Measurements from ENCODE around the gene KCNC3.
"Not testable (repeated sequence)": the region's sequence is repeated elsewhere in the genome, so short reads cannot be mapped to it uniquely, and the experiment has no call there.

Gene KCNC3

DNA sequence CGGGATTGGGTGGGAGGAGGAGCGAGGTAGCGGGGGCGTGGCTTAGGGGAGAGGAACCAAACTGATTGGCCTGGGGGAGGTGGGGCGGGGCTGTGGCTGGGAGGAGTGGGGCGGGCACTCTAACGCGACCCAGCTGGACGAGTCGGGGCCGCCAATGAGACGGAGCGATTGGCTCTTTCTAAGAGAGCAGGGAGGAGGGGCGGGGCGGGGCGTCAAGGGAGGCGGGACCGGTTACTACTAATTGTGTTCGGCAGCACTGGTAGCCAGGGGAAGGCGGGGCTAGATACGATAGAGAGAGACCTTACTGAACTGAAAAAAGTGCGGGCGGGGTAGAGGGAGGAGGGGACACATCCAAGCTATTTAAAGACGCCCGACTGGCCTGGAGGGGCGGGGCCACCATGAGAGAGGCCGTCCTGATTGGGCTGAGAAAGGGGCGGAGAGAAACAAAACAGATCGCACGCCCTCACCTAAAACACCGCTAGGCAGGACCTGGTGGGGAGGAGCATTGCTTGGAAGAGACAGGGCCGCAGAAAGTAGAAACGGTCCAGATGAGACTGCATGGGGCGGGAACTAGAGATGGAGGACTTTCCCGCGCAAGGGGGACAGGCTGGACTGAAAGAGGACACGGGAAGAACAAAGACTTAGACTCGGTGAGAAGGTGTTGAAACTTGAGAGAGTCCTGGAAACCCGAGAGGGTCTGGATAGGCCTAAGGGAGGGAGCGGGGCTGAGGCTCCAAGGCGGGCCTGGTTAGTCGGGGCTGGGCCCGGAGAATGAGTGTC, at the start of gene KCNC3:
Gene KCNC3 (minus strand): TSS at position 232 of the 780 bp plus-strand sequence. CDS start 295 bp downstream, outside the sequence.
- peak; percentile 99 for DNase-seq

DNA sequence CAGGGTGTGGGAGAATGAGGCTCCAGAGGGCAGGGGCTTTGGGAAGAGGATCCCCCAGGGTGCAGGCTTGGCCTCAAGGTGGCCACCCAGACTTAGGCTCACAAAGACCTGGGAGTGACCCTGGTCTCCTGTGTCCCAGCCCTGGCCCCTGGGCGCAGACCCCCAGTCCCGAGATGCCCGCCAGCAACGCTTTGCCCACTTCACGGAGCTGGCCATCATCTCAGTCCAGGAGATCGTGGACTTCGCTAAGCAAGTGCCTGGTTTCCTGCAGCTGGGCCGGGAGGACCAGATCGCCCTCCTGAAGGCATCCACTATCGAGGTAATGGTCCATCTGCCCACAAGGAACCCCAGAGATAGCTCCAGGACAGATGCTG, 49.7 kb upstream of the KCNC3 start:
- DNase-seq = no peak

DNA sequence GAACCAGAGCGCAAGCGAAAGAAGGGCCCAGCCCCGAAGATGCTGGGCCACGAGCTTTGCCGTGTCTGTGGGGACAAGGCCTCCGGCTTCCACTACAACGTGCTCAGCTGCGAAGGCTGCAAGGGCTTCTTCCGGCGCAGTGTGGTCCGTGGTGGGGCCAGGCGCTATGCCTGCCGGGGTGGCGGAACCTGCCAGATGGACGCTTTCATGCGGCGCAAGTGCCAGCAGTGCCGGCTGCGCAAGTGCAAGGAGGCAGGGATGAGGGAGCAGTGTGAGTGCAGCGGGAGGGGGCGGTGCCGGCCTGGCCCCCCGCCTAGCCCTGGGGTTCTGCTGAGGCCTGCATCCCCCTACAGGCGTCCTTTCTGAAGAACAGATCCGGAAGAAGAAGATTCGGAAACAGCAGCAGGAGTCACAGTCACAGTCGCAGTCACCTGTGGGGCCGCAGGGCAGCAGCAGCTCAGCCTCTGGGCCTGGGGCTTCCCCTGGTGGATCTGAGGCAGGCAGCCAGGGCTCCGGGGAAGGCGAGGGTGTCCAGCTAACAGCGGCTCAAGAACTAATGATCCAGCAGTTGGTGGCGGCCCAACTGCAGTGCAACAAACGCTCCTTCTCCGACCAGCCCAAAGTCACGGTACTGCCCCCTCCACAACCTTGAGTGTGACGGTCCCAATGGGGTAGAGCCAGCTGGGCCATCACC, 49.1 kb upstream of the KCNC3 start:
- no peak for DNase-seq

DNA sequence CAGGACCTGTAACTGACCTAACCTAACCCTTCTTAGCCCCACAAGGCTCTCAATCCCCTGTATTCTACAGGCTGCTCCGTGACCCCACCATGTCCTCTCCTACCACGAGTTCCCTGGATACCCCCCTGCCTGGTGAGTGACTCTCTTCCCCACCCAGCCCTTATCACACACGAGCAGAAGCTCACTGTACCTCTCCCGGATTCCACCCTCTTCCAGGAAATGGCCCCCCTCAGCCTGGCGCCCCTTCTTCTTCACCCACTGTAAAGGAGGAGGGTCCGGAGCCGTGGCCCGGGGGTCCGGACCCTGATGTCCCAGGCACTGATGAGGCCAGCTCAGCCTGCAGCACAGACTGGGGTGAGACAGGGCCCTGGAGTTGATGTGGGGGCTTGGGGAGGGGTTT, 48.3 kb upstream of the KCNC3 start:
- no peak for DNase-seq

DNA sequence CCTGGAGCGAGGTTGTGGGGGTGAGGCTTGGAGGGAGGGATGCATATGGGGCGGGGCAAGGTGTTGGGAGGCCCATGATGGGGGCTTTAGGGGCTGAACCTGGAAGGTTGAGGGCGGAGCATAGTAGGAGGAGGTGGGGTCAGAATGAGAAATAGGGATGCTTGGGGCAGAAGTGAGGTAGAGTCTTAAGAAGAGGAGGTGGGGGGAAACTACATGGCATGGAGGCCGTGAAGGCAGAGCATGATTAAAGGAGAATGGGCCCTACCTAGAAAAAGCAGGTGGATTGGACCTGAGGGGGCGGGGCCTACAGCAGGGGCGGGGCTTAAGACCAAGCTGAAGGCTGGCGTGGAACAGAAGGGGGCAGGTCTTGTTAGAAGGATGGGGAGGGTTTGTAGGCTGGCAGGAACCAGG, 47.9 kb upstream of the KCNC3 start:
- no peak for DNase-seq

DNA sequence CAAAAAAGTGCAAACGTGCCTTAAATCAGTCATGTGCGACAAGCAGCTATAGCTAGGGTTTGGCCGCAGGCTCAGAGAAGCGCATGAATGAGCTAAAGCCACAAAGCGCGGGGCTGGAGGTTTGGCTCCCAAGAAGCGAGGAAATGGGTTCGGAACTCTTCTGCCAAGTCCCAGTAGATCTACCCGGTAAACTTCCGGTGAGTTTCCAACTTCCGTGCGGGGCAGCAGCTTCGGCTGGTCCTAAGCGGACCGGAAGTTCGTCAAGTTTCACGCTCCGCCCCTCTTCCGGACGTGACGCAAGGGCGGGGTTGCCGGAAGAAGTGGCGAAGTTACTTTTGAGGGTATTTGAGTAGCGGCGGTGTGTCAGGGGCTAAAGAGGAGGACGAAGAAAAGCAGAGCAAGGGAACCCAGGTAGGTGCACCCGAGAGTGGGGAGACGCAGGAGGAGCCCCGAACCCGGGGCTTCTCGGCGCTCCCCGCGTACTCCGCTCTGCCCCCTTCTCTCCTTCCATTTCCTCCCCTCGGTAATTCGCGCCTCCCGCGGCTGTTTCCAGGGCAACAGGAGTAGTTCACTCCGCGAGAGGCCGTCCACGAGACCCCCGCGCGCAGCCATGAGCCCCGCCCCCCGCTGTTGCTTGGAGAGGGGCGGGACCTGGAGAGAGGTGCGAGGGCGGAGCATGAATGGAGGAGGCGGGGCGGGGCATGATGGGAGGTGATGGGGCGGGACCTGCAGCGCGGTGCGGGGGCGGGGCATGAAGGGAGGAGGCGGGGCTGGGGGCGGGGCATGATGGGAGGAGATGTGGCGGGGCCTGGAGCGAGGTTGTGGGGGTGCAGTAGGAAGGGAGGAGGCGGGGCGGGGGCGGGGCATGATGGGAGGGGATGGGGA, 47.2 kb upstream of the KCNC3 start, which contains the start of gene NR1H2:
Gene NR1H2 (plus strand): TSS at position 292 of the 885 bp plus-strand sequence. CDS start 1,149 bp downstream, outside the sequence.
- DNase-seq = peak; percentile 59

DNA sequence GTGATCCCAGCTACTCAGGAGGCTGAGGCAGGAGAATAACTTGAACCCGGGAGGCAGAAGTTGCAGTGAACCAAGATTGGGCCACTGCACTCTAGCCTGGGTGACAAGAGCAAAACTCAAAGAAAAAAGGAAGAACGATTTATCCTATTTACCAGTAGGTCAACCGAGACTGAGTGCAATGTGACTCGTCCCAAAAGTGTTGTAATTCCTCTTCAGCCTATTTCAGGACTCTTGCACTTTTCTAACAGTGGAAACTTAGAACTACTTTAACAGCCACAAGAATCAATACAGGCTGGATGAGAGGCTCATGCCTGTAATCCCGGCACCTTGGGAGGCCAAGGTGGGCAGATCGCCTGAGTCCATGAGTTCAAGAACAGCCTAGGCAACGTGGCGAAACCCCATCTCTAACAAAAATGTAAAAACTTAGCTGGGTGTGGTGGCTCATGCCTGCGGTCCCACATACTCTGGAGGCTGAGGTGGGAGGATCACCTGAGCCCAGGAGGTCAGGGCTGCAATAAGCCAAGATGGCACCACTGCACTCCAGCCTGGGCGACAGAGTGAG, 42.8 kb upstream of the KCNC3 start:
- DNase-seq = no peak

DNA sequence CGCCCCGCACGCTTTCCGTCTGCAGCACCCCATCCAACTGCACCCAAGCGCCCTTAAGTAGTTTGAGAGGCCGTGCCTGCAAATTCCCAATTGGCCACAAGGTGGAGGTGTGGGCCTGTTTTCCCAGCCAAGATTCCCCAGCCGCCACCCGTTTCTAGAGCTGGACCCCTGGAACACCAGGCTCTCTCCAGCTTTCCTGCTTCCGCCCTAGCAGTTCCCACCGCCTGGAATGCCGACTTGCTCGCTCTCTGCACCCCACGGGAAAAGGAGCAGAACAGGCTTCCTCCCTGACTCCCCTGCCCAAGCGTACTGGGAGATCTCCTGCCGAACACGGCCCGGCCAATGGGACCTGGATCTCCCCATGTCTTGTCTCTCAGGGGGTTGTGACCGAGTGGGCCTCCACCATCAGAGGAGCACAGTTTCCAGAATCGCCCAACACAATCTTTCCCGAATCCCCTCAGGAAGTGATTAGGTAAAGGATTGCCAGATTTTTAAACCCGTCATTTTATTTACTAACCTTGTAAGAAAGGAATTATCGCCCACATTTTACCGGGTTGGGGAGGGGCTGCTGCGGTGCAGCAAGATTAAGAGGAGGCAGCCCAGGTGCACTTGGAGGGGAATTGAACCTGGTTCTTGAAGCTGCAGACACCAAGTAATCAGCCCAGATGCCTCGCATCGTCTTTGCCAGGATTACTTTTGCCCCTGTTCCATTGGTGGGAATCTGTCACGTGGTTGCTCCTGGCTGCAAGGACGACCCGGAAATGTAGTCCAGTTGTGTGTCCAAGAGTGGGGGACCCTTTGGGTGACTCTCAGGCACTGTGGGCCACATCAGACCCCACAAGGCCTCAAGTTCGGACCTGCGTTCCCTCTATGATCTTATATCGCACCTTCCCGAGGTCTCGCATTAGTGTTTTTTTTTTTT, 39.7 kb upstream of the KCNC3 start:
- DNase-seq = peak; percentile 57

DNA sequence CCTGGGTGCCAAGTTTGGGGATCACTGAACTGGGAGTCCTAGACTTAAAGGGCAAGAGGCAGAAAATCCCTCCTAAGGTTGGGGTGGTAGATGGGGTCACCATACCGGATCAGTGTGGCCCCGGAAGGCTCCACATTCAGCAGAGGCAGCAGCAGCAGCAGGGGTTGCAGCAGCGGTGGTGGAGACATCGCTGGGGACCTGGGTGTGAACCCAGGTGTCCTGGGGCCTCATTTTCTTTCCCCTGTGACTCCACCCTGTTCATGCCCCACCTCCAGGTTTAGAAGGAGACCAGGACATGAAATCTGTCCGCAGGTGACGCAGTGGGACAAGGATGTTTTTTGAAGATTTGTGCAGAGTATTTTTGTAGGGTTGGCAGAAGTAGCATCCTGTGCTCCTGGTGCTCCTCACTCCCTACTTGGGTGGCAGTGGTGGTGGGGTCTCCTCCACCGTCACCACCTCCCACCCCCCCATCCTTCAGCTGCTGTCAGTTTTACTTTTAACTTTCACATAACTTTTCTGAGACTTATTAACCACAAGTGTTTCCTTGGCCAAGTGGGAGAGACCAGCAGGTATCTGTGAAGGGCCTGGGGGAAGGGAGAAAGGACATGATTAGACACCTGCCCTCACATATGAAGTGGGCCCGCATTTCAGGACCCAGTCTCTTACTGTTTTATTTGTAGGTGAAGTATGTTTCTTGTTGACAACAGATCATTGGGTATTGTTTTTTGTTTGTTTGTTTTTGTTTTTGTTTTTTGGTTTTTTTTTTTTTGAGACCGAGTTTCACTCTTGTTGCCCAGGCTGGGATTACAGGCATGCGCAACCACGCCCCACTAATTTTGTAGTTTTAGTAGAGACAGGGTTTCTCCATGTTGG, 36.5 kb upstream of the KCNC3 start, which contains the start of gene NAPSA:
Gene NAPSA (minus strand): TSS at position 206 of the 873 bp plus-strand sequence. CDS start 18 bp downstream, at position 188.
- no peak for DNase-seq

DNA sequence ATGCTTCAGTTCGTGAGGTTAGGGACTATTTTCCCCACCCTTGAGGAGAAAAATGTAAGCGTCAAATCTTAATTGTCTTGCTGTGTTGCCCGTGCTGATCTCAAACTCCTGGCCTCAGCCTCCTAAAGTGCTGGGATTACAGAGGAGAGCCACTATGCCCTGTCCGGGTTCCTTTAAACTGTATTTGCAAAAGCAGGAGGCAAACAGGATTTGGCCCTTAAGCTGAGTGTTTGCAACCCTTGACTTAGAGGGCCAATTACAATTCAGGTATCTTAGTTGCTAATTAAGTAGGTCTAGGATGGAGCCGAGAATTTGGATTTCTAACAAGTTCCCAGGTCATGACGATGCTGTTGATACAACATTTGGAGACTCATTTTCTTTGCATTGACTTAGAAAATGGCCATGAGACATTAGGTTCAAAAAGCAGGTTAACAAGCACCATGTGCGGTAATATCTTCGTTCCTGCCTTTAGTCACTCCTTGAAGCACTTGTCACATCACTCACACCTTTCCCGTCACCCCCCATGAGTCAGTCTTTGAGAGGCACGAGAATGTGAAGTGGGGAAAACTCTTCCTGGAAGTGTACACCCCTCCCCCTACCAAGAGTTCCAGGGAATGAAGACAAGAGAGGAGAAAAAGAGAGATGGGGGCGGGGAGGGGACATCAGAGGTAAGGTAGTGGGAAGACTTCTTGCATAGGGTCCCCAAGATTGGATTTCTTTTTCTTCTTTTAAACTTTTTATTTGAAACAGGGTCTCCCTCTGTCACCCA, 33.7 kb upstream of the KCNC3 start:
- DNase-seq = no peak

DNA sequence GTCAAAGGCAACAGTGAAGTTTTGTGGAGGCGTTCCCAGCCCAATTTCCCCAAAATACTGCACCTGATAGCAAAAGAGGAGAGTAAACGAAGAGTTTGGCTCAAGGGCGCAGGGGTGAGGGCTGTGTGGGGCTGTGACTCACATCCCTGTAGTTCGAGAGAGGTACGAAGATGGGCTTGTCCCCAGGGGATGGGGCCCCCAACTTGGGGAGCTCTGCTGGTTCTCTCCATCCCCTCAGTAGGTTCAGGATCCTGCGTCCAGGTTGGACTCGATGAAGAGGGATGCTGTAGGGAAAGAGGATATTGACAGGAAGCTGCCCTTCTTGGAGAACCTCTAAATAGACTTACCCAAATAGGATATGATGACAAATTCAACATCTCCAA, 32.8 kb upstream of the KCNC3 start:
- no peak for DNase-seq

DNA sequence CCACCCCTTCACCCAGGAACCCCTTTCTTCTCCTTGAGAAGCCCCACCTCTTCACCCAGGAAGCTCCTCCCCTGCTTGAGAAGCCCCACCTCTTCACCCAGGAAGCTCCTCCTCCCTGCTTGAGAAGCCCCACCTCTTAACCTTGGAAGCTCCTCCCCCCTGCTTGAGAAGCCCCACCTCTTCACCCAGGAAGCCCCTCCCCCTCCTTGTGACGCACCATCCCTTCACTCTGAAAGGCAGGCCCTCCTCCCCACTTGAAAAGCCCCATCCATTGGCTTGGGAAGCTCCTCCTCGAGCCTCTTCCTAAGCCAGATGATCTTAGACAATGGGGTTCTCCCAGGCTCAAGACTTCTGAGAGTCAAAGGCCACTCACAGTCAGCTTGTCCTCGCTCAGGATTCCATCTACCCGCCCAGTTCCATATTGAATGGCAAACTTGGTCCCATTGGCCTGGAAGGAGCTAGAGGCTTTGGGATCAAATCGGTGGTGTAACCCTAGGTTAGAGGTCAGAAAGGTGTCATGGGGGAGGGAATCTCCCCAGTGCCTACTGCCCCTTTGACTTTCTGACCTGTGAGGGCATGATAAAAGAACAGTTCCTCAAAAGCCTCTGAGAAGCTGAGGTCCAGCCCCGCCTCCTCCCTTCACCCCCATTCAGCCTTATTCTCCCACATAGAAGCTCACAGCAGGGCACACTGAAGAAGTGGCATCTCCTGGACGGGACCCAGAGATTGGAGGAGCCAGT, 32.3 kb upstream of the KCNC3 start:
- DNase-seq = no peak

DNA sequence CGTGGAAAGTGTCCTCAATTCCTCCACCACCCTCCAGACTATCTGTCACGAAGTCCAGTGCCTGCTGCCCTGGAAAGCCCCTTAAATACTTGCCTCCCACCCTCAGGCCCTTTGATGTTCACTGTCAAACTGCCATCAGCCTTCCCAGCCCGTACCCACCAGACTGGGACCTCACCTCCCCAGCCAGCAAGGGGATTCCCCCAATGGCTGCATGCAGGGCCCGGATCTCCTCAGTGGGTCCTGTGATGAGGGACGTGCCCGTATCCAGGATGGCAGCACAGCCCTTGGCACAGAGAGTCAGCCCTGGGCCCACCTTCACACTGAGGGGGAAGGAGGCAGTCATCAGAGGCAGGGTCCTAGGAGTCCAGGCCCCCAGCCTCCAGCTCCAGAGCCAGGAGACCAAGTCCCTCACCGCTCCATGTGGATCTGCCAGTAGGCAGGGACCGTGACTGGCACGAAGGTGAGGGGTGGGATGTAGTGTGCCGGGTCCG, 30.2 kb upstream of the KCNC3 start:
- DNase-seq = no peak

DNA sequence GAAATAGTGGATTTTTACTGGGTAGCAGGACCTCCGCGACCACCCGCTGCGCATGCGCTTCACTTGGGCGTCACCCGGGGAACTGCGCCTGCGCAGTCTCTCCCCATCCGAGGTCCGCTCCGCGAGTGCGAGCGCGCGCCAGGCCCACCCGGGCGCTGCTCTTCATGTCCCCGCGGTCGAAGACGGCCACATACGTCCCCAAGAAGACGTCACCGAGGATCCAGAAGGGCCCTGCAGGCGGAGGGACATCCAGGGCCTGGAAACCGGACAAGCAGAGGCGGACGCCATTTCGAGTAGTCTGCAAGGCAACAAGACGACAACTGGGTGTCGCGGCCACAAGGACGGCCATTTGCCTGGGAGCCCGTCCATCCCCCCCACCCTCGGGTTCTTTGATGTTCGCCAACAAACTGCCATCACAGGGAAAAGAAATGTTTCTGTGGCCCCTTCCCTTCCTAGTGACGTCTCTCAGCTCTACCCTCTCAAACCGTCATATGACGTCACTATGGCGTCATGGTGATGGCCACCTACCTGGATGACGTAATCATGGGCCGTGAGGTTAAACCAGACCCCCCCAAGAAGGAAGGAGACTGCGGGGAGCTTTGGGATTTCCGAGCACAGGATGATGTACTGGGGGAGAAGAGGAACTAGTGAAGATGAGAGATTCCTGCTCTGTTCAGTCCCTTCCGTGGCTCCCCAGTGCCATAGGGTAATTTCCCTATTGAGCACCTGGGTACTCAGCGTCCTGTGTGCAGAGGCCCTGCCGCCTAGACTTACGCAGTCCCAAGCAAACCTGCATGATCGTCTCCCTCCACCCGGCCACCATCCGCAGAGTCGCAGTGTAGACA, 29.5 kb upstream of the KCNC3 start:
- no peak for DNase-seq

DNA sequence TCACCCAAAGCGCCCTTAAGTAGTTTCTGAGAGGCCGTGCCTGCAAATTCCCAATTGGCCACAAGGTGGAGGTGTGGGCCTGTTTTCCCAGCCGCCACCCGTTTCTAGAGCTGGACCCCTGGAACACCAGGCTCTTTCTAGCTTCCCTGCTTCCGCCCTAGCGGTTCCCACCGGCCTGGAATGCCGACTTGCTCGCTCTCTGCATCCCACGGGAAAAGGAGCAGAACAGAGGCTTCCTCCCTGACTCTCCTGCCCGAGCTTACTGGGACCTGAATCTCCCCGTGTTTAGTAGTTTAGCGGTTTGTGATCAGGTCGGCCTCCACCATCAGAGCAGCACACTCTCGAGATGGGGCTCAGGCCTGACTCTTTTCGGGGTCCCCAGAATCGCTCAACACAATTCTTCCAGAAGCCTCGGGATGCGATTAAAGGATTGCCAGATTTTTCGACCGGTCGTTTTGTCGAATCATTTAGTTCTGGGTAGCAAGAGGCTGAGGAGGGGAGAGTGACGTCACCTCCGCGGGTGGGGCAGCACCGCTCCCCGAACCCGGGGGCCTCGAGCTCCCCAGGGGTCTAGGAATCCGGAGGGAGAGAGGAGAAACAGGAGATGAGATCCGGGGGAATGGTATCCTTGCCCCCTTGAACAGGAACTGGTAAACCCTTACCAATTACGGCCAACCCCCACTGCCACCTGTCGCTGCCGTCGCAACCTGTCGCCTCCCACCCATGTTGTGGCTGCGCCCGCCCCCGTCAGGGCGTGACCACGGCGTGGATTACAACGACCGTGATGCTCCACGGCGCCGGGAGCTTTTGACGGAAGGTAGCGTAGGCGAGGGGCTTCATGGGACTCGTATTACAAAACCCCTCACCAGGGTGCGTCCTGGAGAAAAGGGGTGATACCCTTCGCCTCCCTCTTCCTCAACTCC, 28.3 kb upstream of the KCNC3 start:
- DNase-seq = no peak

DNA sequence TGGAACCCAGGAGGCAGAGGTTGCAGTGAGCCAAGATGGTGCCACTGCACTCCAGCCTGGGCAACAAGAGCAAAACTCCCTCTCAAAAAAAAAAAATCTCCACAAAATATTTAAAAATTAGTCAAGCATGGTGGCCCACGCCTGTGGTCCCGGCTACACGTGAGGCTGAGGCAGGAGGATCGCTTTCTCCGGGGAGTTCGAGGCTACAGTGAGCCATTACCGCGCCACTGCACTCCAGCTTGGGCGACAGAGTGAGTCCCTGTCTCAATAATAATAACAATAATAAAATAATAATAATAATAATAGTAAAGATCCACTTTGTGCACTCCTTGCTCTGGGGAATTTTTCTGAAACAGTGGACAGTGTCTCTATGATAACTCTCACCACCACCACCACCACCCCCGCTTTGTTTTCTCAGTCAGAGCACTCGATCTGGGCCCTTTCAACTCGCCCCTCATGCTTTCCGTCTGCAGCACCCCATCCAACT, 27.6 kb upstream of the KCNC3 start:
- DNase-seq = no peak

DNA sequence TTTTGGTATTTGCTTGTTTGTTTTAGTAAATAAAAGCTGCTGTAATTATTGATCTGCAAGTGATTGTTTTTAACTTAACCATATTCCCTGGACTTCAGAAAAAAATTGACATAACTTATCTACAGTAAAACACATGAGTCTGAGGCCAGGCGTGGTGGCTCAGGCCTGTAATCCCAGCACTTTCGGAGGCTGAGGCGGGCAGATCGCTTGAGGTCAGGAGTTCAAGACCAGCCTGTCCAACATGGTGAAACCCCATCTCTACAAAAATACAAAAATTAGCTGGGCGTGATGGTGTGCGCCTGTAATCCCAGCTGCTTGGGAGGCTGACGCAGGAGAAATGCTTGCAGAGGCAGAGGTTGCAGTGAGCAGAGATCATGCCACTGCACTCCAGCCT, 24.3 kb upstream of the KCNC3 start:
- DNase-seq = not testable (repeated sequence)

Measured in 8988T (cell line).